Epithelial cell of esophagus (primary cell): ENCODE measurements around the gene DEPDC5.

Source experiments
- DNase-seq: peaks from one replicate; pipeline ENCODE4 v3.0.0; 2010; ENCODE audit warnings: low read depth
- H3K4me3 ChIP-seq: 2 replicates; pipeline ENCODE4 v1.5.1; 2011; ENCODE audit warnings: mild to moderate bottlenecking, low read length, control low read depth
- TF ChIP-seq, protein P1 (sequence below): IDR thresholded peaks from 2 replicates; pipeline ENCODE4 v1.5.1; 2011; ENCODE audit warnings: low read depth, mild to moderate bottlenecking, low read length, control low read depth, inconsistent platforms; ENCODE audit not compliant: insufficient read depth; ENCODE audit errors: missing control alignments

DEPDC5 gene

DNA sequence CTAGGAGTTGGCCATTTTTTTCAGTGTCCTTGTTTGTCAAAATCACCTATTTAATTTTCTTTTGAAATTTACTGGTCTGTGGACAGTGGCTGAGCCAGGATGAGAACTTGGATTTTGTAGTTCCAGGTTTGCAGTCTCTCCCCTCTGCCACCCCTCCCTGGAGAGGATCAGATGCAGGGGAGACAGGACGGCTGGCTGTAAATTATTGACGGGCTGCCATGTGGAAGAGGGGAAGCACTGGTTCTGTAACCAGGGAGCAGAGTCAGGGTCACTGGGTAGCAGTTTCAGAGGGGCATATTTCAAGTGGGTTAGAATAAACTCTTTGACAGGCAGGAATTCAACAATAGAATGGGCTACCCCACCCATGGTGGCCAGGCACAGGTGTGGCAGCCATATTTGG, 169.9 kb downstream of the DEPDC5 start:
- TF ChIP-seq, protein P1, sequence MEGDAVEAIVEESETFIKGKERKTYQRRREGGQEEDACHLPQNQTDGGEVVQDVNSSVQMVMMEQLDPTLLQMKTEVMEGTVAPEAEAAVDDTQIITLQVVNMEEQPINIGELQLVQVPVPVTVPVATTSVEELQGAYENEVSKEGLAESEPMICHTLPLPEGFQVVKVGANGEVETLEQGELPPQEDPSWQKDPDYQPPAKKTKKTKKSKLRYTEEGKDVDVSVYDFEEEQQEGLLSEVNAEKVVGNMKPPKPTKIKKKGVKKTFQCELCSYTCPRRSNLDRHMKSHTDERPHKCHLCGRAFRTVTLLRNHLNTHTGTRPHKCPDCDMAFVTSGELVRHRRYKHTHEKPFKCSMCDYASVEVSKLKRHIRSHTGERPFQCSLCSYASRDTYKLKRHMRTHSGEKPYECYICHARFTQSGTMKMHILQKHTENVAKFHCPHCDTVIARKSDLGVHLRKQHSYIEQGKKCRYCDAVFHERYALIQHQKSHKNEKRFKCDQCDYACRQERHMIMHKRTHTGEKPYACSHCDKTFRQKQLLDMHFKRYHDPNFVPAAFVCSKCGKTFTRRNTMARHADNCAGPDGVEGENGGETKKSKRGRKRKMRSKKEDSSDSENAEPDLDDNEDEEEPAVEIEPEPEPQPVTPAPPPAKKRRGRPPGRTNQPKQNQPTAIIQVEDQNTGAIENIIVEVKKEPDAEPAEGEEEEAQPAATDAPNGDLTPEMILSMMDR, result no peak
- H3K4me3 ChIP-seq, result no peak overlapping the region
- no peak for DNase-seq

DNA sequence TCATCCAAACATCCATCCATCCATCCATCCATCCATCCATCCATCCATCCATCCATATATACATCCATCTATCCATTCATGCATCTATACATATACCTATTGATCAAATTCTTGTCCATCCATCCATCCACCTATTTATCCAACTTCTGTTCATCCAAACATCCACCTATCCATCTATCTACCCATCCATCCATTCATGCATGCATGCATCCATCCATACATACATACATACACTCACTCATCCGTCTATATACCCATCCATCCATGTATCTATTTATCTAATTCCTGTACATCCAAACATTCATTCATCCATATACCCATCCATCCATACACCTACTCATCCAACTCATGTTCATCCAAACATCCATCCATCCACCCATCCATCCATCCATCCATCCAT, 171.2 kb downstream of the DEPDC5 start:
- H3K4me3 ChIP-seq, result no peak overlapping the region
- TF ChIP-seq, protein P1, result no peak
- no peak for DNase-seq

DNA sequence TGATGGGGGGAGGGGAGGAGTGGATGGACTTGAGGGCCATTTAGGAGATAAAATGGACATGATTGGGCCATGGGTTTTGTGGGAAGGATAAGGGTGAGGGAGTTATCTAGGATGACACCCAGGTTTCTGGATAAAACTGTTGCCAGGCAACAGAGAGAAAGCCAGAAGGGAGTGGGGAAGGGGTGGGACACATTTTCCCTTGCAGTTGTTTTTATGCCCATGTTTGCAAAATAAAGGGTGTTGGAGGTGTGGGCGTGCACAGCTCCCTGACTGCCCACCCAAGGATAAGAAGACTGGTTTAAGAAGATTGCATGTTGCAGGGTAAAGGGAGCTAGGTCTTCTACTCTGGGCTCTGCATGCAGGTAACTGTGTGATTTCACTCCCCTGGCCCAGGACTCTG, 172.2 kb downstream of the DEPDC5 start:
- no peak for DNase-seq
- no peak overlapping the region for H3K4me3 ChIP-seq
- TF ChIP-seq, protein P1, result no peak

DNA sequence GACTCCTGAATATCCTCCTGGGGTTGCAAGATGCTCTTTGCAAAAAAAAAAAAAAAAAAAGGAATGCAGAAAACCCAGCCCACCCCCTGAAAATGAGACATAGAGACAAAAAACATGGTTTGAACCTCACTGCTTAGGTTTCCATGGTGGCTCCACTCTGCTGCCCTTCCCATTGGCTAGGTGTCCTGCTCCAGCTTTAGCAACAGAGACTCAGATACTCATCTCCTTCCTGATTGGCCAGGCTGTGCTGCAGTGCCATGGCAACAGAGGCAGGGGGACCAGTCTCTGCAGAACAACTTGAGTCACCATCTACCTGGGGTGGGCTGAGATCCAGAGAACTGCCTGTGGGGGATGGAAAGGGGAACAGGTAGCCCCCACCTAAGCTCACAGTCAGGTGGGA, 173.2 kb downstream of the DEPDC5 start:
- no peak overlapping the region for H3K4me3 ChIP-seq
- TF ChIP-seq, protein P1, result no peak
- DNase-seq, result peak; percentile 34

DNA sequence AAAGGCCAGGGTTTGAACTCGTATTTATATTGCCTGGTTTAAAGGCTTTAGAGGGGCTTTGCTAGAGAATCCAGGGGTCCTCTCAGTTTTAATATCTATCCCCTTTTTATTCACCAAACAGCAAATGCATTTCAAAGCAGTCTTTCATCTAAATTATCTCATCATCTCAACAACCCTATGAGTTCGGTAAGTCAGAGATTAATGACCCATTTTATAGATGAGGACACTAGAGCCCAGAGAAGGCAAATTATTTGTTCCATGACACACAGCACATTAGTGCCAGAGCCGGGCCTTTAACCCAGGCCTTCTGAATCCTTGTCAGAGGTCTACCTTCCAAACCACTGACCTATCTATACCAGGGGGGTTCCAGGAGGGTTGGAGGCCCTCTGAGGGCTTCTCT, 173.7 kb downstream of the DEPDC5 start:
- DNase-seq, result no peak
- H3K4me3 ChIP-seq, result no peak overlapping the region
- TF ChIP-seq, protein P1, result no peak

DNA sequence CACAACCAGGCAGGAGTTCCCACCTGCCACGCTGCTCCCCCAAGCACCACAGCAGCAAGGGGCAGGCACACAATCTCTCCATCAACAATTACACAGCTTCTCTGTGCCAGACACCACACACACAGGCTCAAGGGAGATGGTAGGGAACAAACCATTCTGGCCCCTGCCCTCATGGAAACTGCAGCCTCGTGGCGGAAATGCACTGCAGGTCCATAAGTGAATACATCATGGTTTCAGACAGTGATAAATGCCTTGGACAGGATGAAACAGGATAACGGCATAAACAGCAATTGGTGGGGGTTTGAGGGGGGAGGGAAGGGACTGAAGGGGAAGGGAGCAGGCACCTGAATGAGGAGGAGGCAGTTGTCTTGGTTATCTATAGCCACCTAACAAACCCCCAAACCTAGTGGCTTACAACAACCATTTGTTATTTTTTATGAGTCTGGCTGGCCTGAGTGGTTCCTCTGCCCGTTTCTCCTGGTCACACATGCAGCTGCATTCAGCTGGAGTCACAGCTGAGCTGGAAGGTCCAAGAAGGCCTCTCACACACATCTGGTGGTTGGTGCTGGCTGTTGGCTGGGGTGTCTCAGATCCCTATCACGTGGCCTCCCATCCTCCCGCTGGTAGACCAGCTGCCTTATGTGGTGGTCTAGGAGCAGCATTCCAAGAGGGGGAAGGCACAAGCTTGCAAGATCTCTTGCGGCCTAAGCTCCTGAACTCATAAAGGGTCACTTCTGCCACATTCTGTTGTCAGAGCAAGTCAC, 175.5 kb downstream of the DEPDC5 start:
- TF ChIP-seq, protein P1, result no peak
- H3K4me3 ChIP-seq, result no peak overlapping the region
- DNase-seq, result no peak

DNA sequence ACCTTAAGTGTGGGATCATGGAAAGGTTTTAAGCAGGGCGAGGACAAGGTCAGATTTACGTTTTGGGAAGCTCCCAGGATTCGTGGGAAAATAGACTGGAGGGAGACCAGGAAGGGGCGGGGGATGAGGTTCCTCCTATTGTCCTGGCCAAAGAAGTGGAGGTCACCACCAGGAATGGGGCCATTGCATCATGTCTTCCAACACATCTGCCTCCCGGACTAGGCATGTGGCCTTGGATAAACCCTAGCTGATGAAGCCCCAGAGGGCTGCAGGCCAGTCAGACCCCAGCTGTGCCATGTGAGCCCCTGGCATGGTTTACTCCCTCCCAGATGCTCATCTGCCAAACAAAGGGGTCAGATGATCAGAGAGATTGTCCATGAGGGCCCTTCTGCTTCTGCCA, 179.0 kb downstream of the DEPDC5 start:
- no peak overlapping the region for H3K4me3 ChIP-seq
- no peak for DNase-seq
- TF ChIP-seq, protein P1, result no peak
